Right atrium auricular region (tissue), 2 donors: ENCODE results near the gene OR5J2. TPM values are rescaled to one million over a fixed set of nuclear protein-coding genes. Genes with fewer than 3 reads are reported as not detected.

Experiments
- DNase-seq: peaks from one replicate; pipeline ENCODE4 v3.0.0-alpha.2; 2019; ENCODE audit warnings: low spot score
- H3K27ac ChIP-seq, 2 donors: fragments of 200-600 bp; sonication (generic); 1 replicate in 1 of 2; 2 replicates in 1 of 2; pipeline ENCODE4 v1.5.1; 2016 to 2019
- H3K27me3 ChIP-seq, 2 donors: fragments of 200-600 bp; sonication (generic); one replicate each; pipeline versions ENCODE4 v1.5.1 to v1.6.0; 2017 to 2019
- H3K36me3 ChIP-seq: fragments of 200-600 bp; sonication (generic); one replicate; pipeline ENCODE4 v1.5.1; 2016
- H3K4me1 ChIP-seq, 2 donors: fragments of 200-600 bp; sonication (generic); one replicate each; pipeline versions ENCODE4 v1.5.1 to v1.6.0; 2017 to 2019
- H3K4me3 ChIP-seq, 2 donors: fragments of 200-600 bp; sonication (generic); 1 replicate in 1 of 2; 2 replicates in 1 of 2; pipeline ENCODE4 v1.5.1; 2017 to 2019; ENCODE audit warnings: mild to moderate bottlenecking in 1 of 2, moderate library complexity in 1 of 2
- H3K9me3 ChIP-seq, 2 donors: fragments of 200-600 bp; sonication (generic); one replicate each; pipeline ENCODE4 v1.5.1; 2019
- total RNA-seq, 2 donors: library from RNA; depleted of rRNA; stranded (reverse); fragments of >200 nt; gene quantifications; one replicate each; pipeline ENCODE4 v1.1.0, GENCODE V29; 2016
- TF ChIP-seq, protein P1 (sequence below), 2 donors: fragments of 200-600 bp; sonication (generic); IDR thresholded peaks; one replicate each; pipeline ENCODE4 v1.5.1; 2019; ENCODE audit warnings: antibody characterized with exemption in 2 of 2

OR5J2 gene
- total RNA-seq, 2 donors from 2014 or later, result not detected

DNA sequence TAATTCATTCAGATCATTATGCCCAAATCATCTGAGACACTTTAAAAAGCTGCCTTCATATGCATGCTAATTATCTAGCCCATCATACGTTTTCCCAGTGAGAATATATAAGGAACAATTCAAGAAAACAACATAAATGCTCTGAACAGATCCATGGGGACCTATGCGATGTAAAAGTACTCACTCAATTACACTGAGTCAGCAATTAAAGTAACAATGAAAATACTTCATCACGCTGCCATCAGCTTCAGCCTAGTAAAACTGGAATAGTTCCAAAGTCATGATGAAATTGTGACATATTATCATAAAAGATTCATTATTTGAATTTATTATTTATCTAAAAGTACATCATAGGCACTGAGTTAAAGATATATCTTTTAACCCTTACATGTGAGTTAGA, 12.6 kb upstream of the OR5J2 start:
- no peaks in the 10 kb centered on the region for H3K27me3 ChIP-seq
- H3K4me1 ChIP-seq, result no peaks in the 10 kb centered on the region
- H3K4me3 ChIP-seq, result no peak overlapping the region
- DNase-seq, result no peak
- TF ChIP-seq, protein P1, sequence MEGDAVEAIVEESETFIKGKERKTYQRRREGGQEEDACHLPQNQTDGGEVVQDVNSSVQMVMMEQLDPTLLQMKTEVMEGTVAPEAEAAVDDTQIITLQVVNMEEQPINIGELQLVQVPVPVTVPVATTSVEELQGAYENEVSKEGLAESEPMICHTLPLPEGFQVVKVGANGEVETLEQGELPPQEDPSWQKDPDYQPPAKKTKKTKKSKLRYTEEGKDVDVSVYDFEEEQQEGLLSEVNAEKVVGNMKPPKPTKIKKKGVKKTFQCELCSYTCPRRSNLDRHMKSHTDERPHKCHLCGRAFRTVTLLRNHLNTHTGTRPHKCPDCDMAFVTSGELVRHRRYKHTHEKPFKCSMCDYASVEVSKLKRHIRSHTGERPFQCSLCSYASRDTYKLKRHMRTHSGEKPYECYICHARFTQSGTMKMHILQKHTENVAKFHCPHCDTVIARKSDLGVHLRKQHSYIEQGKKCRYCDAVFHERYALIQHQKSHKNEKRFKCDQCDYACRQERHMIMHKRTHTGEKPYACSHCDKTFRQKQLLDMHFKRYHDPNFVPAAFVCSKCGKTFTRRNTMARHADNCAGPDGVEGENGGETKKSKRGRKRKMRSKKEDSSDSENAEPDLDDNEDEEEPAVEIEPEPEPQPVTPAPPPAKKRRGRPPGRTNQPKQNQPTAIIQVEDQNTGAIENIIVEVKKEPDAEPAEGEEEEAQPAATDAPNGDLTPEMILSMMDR (IDR thresholded peaks at IDR 0.05), result no peak
- no peak overlapping the region for H3K27ac ChIP-seq
- no peaks in the 10 kb centered on the region for H3K9me3 ChIP-seq
- no peaks in the 10 kb centered on the region for H3K36me3 ChIP-seq

DNA sequence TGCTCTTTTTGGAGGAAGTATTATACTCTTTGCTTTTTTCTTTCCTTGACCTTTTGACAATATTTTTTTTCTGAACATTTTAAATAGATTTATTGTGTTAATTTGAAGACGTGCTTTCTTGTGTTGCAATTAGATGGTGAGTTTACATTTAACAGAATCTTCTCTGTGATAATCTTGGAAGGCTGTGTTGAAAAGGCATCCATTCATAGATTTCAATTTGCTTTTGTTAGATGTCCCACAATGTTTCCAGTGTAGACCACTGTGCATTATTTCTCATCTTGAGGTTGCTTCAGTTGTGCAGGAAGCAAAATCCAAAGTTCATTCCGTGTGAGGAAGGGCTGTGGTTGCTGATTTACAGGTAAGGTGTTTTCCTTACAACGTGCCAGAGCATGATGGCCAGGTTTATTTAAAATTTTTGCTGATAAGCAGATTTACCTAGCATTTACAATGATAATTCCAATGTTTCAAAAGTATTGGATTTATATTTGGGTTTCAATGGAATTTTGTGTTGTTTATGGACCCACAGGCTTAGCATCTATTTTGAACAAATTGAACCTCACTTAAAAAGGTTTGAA, 4.1 kb upstream of the OR5J2 start:
- no peaks in the 10 kb centered on the region for H3K4me1 ChIP-seq
- no peak for DNase-seq
- no peak overlapping the region for H3K27ac ChIP-seq
- H3K9me3 ChIP-seq, result peaks cover 0 to 3% of the 10 kb centered on the region in 2 donors
- H3K4me3 ChIP-seq, result no peak overlapping the region
- TF ChIP-seq, protein P1 (IDR thresholded peaks at IDR 0.05), result no peak
- H3K27me3 ChIP-seq, result no peaks in the 10 kb centered on the region
- H3K36me3 ChIP-seq, result no peaks in the 10 kb centered on the region

DNA sequence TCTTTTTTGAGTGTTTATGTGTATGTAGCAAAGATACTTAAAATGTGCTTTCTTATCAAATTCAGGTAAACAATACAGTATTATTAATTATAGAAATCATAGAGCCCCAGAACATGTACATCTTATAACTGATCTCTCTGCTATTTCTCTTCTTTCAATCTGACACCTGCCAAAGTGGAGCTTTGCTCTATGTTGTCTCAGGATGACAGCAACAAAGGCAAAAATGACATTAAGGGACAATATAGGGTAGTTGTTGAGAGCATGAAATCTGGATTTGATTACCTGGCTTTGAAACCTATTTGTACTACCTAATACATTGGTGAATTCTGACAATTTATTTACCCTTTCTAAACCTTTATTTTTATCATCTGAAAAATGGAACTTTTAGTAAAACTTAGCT, 7.0 kb downstream of the OR5J2 start:
- H3K4me1 ChIP-seq, result no peaks in the 10 kb centered on the region
- no peaks in the 10 kb centered on the region for H3K27me3 ChIP-seq
- H3K9me3 ChIP-seq, result peaks cover 0 to 22% of the 10 kb centered on the region in 2 donors
- no peak overlapping the region for H3K27ac ChIP-seq
- TF ChIP-seq, protein P1 (IDR thresholded peaks at IDR 0.05), result no peak
- H3K36me3 ChIP-seq, result no peaks in the 10 kb centered on the region
- no peak overlapping the region for H3K4me3 ChIP-seq
- no peak for DNase-seq

DNA sequence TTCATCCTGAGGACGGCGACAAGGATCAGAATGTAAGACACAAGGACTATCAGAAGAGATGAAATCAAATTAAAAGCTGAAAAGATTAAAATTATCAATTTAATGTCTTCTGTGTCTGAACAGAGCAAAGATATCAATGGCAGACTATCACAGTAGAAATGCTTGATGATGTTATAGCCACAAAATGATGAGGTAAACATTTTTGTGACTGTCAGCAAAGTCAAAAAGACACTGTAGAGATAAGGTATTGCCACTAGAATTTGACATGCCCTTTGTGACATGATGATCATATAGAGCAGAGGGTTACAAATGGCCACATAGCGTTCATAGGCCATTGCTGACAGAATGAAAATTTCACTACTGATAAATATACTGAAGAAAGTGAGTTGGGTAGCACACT, 12.2 kb downstream of the OR5J2 start:
- Histone ChIP-seq H3K9me3 (peaks cover 0 to 16% of the 10 kb centered on the region in 2 donors), H3K4me3 (no peak overlapping the region), H3K36me3 (no peaks in the 10 kb centered on the region), H3K27ac (no peak overlapping the region), H3K27me3 (no peaks in the 10 kb centered on the region), H3K4me1 (no peaks in the 10 kb centered on the region)
- TF ChIP-seq, protein P1 (IDR thresholded peaks at IDR 0.05), result no peak
- no peak for DNase-seq

DNA sequence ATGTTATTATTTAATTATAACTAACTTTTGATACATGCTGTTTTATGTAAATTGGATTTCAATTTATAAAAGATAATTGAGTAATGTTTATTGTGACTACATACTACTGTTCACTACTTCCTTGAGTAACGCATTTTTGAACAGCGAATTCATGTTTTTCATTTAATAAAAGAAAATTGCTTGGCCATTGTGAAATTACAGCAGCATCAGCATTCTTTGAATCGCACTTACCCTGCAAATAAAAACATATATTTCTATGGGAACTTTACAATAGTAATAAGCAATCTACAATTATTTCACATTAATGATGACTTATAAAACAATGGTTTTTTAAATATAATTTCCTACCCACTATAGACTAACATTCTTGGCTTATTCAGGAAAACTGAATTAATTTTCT, 20.3 kb downstream of the OR5J2 start:
- no peak overlapping the region for H3K27ac ChIP-seq
- no peaks in the 10 kb centered on the region for H3K36me3 ChIP-seq
- no peaks in the 10 kb centered on the region for H3K27me3 ChIP-seq
- no peaks in the 10 kb centered on the region for H3K4me1 ChIP-seq
- no peak for DNase-seq
- H3K9me3 ChIP-seq, result peaks cover 0 to 4% of the 10 kb centered on the region in 2 donors
- no peak overlapping the region for H3K4me3 ChIP-seq
- TF ChIP-seq, protein P1 (IDR thresholded peaks at IDR 0.05), result no peak

DNA sequence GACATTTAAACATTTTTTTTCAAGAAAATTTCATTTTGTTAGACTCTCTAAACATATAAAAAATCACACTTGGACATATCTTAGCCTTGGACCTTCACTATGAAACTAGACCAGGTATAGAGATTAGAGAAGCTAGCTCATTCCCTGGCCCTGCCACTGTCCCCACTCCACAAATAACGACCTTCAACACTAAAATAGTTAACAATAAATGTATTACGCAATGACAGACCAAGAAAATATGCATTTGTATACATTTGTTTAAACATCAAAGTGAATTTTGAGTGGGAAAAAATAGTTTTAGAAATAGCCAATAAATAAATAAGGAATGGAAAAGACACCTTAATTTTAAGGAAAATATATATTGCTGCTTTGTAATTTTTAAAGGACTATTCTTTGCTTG, 20.9 kb downstream of the OR5J2 start:
- no peak for DNase-seq
- no peak overlapping the region for H3K27ac ChIP-seq
- H3K4me3 ChIP-seq, result no peak overlapping the region
- no peaks in the 10 kb centered on the region for H3K9me3 ChIP-seq
- H3K36me3 ChIP-seq, result no peaks in the 10 kb centered on the region
- no peaks in the 10 kb centered on the region for H3K4me1 ChIP-seq
- TF ChIP-seq, protein P1 (IDR thresholded peaks at IDR 0.05), result no peak
- no peaks in the 10 kb centered on the region for H3K27me3 ChIP-seq
